Spleen (tissue), 7 donors: ENCODE data around the gene EWSR1.

Source experiments
- POLR2A ChIP-seq, 3 donors: fragments of 450-650 bp; IDR thresholded peaks; one replicate each; pipeline ENCODE4 v1.5.1; 2017; ENCODE audit warnings: antibody characterized with exemption in 3 of 3, mild to moderate bottlenecking in 1 of 3
- POLR2AphosphoS5 ChIP-seq, 3 donors: sonication (generic); formaldehyde crosslinking; IDR thresholded peaks; one replicate each; pipeline ENCODE4 v1.5.1; 2017; ENCODE audit warnings: antibody characterized with exemption in 3 of 3
- TF ChIP-seq, protein P1 (sequence below), 11 experiments: fragments of 200-600 bp in 7 of 11; fragments of 450-650 bp in 4 of 11; sonication (generic) in 4 of 11; IDR thresholded peaks in 8 of 11; conservative IDR thresholded peaks in 3 of 11; 1 replicate in 7 of 11; 2 replicates in 4 of 11; pipeline versions ENCODE4 v1.4.0 to v1.8.0; 2016 to 2021; ENCODE audit warnings: antibody characterized with exemption in 11 of 11, inconsistent platforms in 4 of 11, mild to moderate bottlenecking in 1 of 11
- donor health status: DM: no; HTN: no; CAD: no; lungs with moderate emphysema.
- donor health status: DM: no; HTN: no; CAD: no.
- donor health status: DM: no; HTN: no; CAD: no.

DNA sequence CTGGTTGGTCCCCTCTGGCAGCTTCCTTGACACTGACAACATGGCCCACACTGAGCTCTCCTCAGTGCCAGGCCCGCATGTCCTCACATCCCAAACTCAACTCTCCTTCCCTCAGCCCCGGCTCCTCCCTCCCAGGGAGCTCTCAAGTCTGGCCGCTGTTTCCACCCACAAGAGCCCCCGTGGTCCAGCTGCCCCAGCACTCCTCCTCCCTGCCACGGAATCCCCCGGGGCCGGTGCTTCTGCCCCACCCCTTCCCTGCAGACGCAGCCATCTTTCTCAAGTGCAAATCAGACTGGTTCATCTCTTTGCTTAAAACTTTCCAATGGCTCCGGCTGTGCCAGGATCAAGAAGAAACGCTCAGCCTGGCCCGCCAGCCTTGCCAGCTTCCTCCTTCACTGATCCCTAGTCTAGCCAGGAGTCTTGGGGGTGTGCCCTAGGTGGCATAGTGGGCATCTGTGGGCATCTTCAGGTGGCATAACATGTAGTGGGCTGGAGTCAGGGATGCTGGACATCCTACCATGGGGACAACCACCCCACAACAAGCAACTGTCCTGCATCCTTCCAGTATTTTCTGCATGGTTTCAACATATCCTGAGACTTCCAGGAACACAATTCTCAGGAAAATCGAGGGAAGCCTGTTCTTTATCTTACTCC, 69.7 kb downstream of the EWSR1 start:
- TF ChIP-seq, protein P1, sequence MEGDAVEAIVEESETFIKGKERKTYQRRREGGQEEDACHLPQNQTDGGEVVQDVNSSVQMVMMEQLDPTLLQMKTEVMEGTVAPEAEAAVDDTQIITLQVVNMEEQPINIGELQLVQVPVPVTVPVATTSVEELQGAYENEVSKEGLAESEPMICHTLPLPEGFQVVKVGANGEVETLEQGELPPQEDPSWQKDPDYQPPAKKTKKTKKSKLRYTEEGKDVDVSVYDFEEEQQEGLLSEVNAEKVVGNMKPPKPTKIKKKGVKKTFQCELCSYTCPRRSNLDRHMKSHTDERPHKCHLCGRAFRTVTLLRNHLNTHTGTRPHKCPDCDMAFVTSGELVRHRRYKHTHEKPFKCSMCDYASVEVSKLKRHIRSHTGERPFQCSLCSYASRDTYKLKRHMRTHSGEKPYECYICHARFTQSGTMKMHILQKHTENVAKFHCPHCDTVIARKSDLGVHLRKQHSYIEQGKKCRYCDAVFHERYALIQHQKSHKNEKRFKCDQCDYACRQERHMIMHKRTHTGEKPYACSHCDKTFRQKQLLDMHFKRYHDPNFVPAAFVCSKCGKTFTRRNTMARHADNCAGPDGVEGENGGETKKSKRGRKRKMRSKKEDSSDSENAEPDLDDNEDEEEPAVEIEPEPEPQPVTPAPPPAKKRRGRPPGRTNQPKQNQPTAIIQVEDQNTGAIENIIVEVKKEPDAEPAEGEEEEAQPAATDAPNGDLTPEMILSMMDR (IDR thresholded peaks at IDR 0.05 in 8 of 11, conservative IDR thresholded peaks at IDR 0.05 in 3 of 11): no peak
- no peak for TF ChIP-seq POLR2AphosphoS5 (IDR thresholded peaks at IDR 0.05)
- TF ChIP-seq POLR2A (IDR thresholded peaks at IDR 0.05): no peak
